Muscle of leg (tissue), 16 donors: Measurements from ENCODE around the gene APAF1. TPM values are rescaled to one million over a fixed set of nuclear protein-coding genes. Genes with fewer than 3 reads are reported as not detected.
A peak's percentile ranks its signal among the peaks of the same experiment; 100 is the strongest.
"Not testable (repeated sequence)": the region's sequence is repeated elsewhere in the genome, so short reads cannot be mapped to it uniquely, and the experiment has no call there.

ENCODE experiments used
- DNase-seq: peaks from one replicate; pipeline ENCODE4 v3.0.0; 2013
- H3K27ac ChIP-seq: one replicate; pipeline ENCODE4 v1.5.1; 2013; ENCODE audit warnings: mild to moderate bottlenecking, low read length, control low read depth
- H3K27me3 ChIP-seq: one replicate; pipeline ENCODE4 v1.6.1; 2013; ENCODE audit warnings: low read length; ENCODE audit not compliant: control insufficient read depth, insufficient read depth
- H3K36me3 ChIP-seq: one replicate; pipeline ENCODE4 v1.6.1; 2013; ENCODE audit warnings: low read length; ENCODE audit not compliant: control insufficient read depth, insufficient read depth
- H3K4me1 ChIP-seq: one replicate; pipeline ENCODE4 v1.6.1; 2013; ENCODE audit warnings: low read length; ENCODE audit not compliant: control insufficient read depth, insufficient read depth
- H3K4me3 ChIP-seq: one replicate; pipeline ENCODE4 v1.5.1; 2013; ENCODE audit warnings: low read length, control low read depth
- H3K9me3 ChIP-seq: replicated peaks from 2 replicates; pipeline ENCODE4 v1.6.1; 2013; ENCODE audit warnings: low read depth, low read length; ENCODE audit not compliant: control insufficient read depth
- WGBS: methylation state at CpG from one replicate; pipeline ENCODE4 v1.1.5; 2013; ENCODE audit warnings: missing lambda C conversion rate; ENCODE audit not compliant: insufficient coverage; 5-methylcytosine and 5-hydroxymethylcytosine counted together
- long read RNA-seq, 11 donors: transcript quantifications; one replicate each; lab custom pipeline, GENCODE V29; 2026
- polyA plus RNA-seq, 8 donors: library from polyadenylated mRNA; unstranded; fragments of 120-200 nt; gene quantifications; one replicate each; pipeline versions ENCODE4 v1.2.1 to v1.2.3, GENCODE V29; 2013; ENCODE audit warnings: inconsistent platforms in 1 of 8, low replicate concordance in 1 of 8; ENCODE audit not compliant: insufficient read length in 8 of 8, insufficient read depth in 1 of 8
- total RNA-seq: library from RNA; stranded (reverse); fragments of 120-200 nt; gene quantifications from one replicate; pipeline ENCODE4 v1.2.4, GENCODE V29; 2013

The APAF1 gene, protein sequence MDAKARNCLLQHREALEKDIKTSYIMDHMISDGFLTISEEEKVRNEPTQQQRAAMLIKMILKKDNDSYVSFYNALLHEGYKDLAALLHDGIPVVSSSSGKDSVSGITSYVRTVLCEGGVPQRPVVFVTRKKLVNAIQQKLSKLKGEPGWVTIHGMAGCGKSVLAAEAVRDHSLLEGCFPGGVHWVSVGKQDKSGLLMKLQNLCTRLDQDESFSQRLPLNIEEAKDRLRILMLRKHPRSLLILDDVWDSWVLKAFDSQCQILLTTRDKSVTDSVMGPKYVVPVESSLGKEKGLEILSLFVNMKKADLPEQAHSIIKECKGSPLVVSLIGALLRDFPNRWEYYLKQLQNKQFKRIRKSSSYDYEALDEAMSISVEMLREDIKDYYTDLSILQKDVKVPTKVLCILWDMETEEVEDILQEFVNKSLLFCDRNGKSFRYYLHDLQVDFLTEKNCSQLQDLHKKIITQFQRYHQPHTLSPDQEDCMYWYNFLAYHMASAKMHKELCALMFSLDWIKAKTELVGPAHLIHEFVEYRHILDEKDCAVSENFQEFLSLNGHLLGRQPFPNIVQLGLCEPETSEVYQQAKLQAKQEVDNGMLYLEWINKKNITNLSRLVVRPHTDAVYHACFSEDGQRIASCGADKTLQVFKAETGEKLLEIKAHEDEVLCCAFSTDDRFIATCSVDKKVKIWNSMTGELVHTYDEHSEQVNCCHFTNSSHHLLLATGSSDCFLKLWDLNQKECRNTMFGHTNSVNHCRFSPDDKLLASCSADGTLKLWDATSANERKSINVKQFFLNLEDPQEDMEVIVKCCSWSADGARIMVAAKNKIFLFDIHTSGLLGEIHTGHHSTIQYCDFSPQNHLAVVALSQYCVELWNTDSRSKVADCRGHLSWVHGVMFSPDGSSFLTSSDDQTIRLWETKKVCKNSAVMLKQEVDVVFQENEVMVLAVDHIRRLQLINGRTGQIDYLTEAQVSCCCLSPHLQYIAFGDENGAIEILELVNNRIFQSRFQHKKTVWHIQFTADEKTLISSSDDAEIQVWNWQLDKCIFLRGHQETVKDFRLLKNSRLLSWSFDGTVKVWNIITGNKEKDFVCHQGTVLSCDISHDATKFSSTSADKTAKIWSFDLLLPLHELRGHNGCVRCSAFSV (N-terminal part only)
- 25.5 TPM for total RNA-seq
- 10 to 100 TPM; 22.0 to 35.2 (median 27.9) TPM for polyA plus RNA-seq
- long read RNA-seq, donor 1, partial matches to known transcripts: 0 of 1 reads
- long read RNA-seq, donor 1, other reads (novel, unspliced or antisense): 0 of 1 reads
- long read RNA-seq, donor 2: 0 reads
- long read RNA-seq, donor 3, full-length matches to known transcripts: 2 of 23 reads
- long read RNA-seq, donor 3, partial matches to known transcripts: 21 of 23 reads
- long read RNA-seq, donor 3, other reads (novel, unspliced or antisense): 0 of 23 reads
- long read RNA-seq, donor 4, full-length matches to known transcripts: 1 of 1 reads
- long read RNA-seq, donor 4, partial matches to known transcripts: 0 of 1 reads
- long read RNA-seq, donor 4, other reads (novel, unspliced or antisense): 0 of 1 reads
- long read RNA-seq, donor 5, full-length matches to known transcripts: 3 of 12 reads
- long read RNA-seq, donor 5, partial matches to known transcripts: 9 of 12 reads
- long read RNA-seq, donor 5, other reads (novel, unspliced or antisense): 0 of 12 reads
- long read RNA-seq, donor 6: 0 reads
- long read RNA-seq, donor 7, partial matches to known transcripts: 24 of 25 reads
- long read RNA-seq, donor 7, other reads (novel, unspliced or antisense): 0 of 25 reads
- long read RNA-seq, donor 8: 0 reads
- long read RNA-seq, donor 9: 0 reads
- long read RNA-seq, donor 10: 0 reads
- long read RNA-seq, donor 11, full-length matches to known transcripts: 1 of 1 reads
- long read RNA-seq, donor 11, partial matches to known transcripts: 0 of 1 reads
- long read RNA-seq, donor 11, other reads (novel, unspliced or antisense): 0 of 1 reads

DNA sequence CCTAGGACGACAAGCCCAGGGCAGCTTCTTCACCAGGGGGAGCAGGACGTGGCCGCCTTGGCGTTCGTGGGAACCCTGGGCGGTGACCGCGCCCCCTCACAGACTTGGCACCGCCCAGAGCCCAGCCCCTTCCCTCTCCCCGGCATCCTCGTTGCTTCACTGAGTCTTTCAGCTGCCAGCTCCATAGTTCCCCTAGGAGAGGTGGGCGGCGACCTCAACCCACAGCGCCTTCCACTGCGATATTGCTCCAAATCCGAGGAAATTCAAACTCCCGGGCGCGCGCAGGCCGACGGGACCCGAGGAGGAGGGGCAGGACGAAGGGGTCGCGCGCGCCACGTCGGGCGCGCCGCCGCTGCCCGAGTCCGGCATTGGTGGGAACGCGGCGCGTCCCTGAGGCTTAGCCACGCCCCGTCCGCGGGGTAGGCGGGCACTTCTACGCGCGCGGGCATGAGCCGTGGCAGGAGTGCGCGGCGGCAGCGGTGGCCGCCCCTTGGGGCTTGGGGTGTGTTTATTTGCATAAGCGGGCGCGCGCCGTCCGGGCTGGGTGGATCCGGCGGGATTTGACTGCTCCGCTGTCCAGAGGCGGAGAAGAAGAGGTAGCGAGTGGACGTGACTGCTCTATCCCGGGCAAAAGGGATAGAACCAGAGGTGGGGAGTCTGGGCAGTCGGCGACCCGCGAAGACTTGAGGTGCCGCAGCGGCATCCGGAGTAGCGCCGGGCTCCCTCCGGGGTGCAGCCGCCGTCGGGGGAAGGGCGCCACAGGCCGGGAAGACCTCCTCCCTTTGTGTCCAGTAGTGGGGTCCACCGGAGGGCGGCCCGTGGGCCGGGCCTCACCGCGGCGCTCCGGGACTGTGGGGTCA lies at the start of gene APAF1, which contains the start of gene IKBIP:
TSS of gene APAF1 (plus strand) at position 579 of the 860 bp plus-strand sequence. CDS start 3,070 bp downstream, outside the sequence.
TSS of gene IKBIP (minus strand) at position 77 of the 860 bp plus-strand sequence. CDS start 87 bp downstream, outside the sequence.
- WGBS: under 1% methylated on average over 87 of the region's 91 CpGs
- Histone ChIP-seq H3K27ac (peak within 1 kb of the TSS; percentile 98), H3K9me3 (no peaks in the 10 kb centered on the region), H3K36me3 (peaks cover 6% of the 10 kb centered on the region), H3K27me3 (no peaks in the 10 kb centered on the region), H3K4me3 (peak within 1 kb of the TSS; percentile 98), H3K4me1 (no peaks in the 10 kb centered on the region)
- DNase-seq: peak; percentile 98

DNA sequence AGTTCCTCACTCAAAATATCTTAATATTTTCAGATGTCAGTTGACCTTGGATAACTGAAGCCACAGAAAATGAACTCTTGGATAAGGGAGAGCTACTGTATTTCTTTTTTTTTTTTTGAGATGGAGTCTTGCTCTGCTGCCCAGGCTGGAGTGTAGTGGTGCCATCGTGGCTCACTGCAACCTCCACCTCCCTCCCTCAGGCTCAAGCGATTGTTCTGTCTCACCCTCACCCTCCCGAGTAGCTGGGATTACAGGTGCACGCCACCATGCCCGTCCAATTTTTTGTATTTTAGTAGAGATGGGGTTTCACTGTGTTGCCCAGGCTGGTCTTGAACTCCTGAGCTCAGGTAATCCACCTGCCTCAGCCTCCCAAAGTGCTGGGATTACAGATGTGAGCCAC lies 47.8 kb upstream of the APAF1 start:
- not testable (repeated sequence) for H3K27ac ChIP-seq, H3K4me3 ChIP-seq, H3K27me3 ChIP-seq, DNase-seq, H3K9me3 ChIP-seq, H3K4me1 ChIP-seq
- H3K36me3 ChIP-seq: peaks cover 41% of the 10 kb centered on the region
- WGBS: no CpG with 5 or more reads among the region's 5 CpGs

DNA sequence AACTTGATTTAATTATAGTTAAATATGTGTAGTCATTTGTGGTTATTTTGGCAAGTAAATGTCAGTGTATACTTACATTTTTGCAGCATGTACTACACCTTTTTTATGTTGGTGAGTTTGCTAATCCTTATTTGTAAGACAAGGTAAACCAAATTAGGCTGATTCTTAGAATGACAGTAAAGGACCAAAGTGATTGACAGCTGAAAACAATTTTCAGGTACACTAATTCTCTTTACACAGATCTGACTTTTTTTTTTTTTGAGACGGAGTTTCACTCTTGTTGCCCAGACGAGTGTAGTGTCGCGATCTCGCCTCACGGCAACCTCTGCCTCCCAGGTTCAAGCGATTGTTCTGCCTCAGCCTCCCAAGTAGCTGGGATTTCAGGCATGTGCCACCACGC lies 43.2 kb upstream of the APAF1 start:
- no peak for DNase-seq
- 72% methylated on average over 4 of the region's 8 CpGs for WGBS
- Histone ChIP-seq H3K4me3 (no peak overlapping the region), H3K36me3 (peaks cover 54% of the 10 kb centered on the region), H3K4me1 (no peaks in the 10 kb centered on the region), H3K27ac (no peak overlapping the region), H3K9me3 (no peaks in the 10 kb centered on the region), H3K27me3 (no peaks in the 10 kb centered on the region)

DNA sequence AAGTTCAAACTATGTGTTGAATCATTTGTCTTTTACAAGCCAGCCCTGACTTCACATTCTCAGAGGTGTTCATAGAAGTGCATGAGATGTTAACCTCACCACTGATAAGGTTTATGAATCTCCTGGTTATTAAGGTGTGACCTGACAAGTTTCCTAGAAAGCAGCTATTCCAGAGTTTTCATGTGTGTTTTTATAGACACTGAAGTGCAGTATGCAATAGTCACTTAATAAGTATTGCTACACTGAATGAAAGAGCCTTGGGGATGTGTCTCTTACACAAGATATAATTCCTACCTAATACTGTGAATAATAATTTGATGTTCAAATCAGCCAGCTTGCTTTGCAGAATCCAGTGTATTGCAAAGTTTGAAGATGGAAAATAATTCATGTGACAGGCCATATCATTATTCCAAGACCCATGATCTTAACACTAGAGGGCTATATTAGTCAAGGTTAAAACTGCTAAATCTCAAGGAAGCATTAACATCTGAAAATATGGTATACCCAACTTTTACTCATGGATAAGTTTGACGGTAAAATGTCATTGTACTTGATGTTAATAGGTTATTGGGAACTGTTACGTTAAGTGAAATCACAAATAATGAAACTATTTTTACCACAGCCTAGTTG lies 38.6 kb upstream of the APAF1 start:
- H3K27ac ChIP-seq: no peak overlapping the region
- WGBS: no CpG with 5 or more reads among the region's 2 CpGs

DNA sequence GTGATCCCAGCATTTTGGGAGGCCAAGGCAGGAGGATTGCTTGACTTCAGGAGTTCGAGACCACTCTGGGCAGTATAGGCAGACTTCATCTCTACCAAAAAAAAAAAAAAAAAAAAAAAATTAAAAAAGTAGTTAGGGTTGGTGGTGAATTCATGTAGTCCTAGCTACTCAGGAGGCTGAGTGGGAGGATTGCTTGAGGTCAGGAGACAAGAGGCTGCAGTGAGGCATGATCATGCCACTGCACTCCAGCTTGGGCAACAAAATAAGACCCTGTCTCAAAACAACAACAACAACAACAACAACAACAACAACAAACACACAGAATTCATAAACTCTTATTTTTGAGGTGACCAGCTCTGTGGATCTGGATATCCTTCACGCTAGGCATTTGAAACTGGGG lies 34.5 kb upstream of the APAF1 start:
- Histone ChIP-seq H3K27ac (no peak overlapping the region), H3K36me3 (peaks cover 4% of the 10 kb centered on the region), H3K4me1 (no peaks in the 10 kb centered on the region), H3K9me3 (no peaks in the 10 kb centered on the region), H3K4me3 (no peak overlapping the region), H3K27me3 (no peaks in the 10 kb centered on the region)
- no CpG with 5 or more reads among the region's 2 CpGs for WGBS
- no peak for DNase-seq

More for the DNA sequence above, 38.6 kb upstream of the APAF1 start:
- Histone ChIP-seq H3K9me3 (no peaks in the 10 kb centered on the region), H3K4me1 (no peaks in the 10 kb centered on the region), H3K4me3 (no peak overlapping the region), H3K27me3 (no peaks in the 10 kb centered on the region), H3K36me3 (peaks cover 27% of the 10 kb centered on the region)
- peak; percentile 11 for DNase-seq

DNA sequence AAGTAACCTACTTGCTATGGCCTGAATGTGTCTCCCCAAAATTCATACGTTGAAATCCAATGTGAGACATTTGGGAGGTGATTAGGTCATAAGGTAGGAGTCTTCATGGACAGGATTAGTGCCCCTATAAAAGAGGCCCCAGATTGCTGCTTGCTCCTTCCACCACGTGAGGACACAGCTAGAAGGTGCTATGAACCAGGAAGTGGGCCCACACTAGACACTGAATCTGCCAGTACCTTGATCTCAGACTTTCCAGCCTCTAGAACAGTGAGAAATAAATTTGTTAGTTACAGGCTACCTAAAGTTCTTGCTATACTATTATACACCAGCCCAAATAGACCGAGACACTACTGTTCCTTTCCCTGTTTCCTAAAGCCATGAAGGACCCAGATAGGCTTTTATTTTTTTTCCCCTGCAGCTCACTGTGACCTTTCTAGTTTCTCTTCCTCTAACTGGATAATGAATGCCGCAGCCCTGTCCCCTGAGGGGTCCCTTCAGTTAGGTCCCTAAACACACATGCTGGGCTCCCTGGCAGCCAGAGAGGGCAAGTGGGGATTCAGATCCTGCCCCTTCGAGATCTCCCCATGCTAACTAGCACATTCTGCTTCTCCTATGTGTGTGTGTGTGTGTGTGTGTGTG lies 32.3 kb upstream of the APAF1 start:
- H3K27me3 ChIP-seq: no peaks in the 10 kb centered on the region
- 83% methylated on average over 2 of the region's 5 CpGs for WGBS
- no peak overlapping the region for H3K27ac ChIP-seq
- H3K4me1 ChIP-seq: no peaks in the 10 kb centered on the region
- H3K4me3 ChIP-seq: no peak overlapping the region
- no peaks in the 10 kb centered on the region for H3K9me3 ChIP-seq
- H3K36me3 ChIP-seq: peaks cover 4% of the 10 kb centered on the region
- DNase-seq: peak; percentile 18

DNA sequence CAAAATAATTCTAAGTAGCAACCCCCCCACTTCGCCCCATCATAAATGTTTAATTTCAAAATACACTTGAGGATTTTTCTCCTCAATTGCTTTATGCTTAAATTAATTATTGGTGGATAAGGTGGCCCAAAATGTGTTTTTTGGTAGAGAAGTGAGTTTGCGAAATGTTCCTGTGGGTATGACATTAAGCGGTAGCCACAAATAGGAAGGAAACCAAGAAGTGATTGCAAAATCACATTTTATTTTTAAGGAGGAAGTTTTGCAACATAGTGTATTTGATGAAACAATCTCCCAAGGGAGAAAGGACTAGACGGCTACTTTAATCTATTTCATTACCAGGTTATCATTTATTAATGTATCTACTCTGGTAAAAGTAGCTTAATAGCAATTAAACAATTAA lies 26.1 kb upstream of the APAF1 start:
- no peaks in the 10 kb centered on the region for H3K36me3 ChIP-seq
- H3K4me1 ChIP-seq: no peaks in the 10 kb centered on the region
- no peaks in the 10 kb centered on the region for H3K27me3 ChIP-seq
- no peak overlapping the region for H3K27ac ChIP-seq
- peak; percentile 48 for DNase-seq
- no peaks in the 10 kb centered on the region for H3K9me3 ChIP-seq
- WGBS: no CpG with 5 or more reads among the region's 4 CpGs
- no peak overlapping the region for H3K4me3 ChIP-seq
